ENCODE data around the gene AFMID.
"Not testable (repeated sequence)": the region's sequence is repeated elsewhere in the genome, so short reads cannot be mapped to it uniquely, and the experiment has no call there.

The AFMID gene, protein sequence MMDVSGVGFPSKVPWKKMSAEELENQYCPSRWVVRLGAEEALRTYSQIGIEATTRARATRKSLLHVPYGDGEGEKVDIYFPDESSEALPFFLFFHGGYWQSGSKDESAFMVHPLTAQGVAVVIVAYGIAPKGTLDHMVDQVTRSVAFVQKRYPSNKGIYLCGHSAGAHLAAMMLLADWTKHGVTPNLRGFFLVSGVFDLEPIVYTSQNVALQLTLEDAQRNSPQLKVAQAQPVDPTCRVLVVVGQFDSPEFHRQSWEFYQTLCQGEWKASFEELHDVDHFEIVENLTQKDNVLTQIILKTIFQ

DNA sequence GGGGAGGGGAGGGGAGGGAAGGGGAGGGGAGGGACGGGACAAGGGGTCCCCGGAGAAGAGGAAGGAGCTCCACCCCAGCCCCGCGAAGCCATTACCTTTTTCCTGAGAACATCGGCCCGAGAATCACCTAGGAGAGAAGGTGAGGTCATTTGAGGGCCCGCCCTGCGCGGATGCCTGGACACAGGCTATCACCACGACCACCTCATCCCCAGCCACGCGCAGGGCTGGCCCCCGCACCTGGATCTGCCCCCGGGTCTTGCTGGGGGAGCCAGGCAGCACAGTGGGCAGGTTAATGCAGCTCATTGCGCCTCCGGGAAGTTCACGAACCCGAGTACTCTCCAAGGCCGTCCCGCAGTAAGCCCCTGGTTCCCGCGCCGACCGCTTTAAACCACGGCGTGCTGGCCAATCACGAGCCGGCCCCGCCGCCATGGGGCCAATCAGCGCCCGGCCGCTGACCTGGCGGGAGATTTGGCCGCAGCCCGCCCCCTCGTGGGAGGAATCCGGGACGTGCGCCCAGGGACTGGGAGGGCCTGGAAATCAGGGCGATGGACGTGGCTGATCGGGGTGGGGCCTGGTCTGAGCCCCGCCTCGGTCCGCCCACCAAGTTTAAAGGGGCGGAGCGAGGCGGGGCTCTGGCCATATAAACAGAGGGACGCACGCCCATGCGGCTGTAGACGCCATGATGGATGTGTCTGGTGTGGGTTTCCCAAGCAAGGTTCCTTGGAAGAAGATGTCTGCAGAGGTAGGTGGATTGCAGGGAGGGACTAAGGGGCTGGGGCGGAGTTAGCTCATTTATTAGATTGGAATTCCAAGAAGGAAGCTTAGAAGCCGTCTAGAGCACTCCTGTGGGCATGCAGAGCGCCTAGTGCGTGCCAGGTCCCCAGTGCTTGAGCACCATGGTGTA, at the start of gene AFMID, which contains the start of gene TK1:
Gene AFMID, plus strand, starts transcription at position 671 of the 904 bp plus-strand sequence. Its CDS starts 9 bp downstream, at position 680.
Gene TK1, minus strand, starts transcription at position 361 of the 904 bp plus-strand sequence. Its CDS starts 58 bp downstream, at position 303.
- peak; percentile 90 to 98 for DNase-seq

DNA sequence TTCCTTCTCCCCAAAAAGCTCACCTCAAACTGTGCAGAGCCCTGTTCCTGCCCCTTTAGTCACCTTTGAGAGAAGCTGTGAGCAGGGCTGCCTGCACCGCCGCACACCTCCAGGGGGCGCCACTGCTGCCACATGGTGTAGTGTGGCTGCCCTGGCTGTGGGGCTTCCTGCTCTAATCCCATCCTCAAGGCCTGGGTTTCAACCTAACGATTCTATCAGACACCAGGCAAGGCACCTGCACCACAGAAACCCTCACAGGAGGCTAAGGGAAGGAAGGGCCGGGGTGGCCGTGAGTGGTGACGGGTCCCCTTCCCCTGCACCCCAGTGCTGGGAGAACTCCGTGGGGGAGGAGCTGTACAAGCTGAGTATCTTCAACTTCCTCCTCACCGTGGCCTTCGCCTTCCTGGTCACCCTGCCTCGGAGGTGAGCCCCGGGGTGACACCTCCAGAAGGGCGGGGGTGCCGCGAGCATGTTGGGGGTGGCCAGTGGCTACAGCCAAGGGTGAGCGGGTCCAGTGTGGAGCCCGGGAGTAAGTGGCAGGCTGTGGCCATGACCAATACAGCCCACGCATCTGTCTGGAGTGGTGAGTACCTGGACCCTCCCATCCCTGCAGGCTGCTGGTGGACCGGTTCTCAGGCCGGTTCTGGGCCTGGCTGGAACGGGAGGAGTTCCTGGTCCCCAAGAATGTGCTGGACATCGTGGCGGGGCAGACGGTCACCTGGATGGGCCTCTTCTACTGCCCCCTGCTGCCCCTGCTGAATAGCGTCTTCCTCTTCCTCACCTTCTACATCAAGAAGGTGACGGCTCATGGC, 49.6 kb upstream of the AFMID start:
- peak in 1 of 2 donors; percentile 72 for DNase-seq

DNA sequence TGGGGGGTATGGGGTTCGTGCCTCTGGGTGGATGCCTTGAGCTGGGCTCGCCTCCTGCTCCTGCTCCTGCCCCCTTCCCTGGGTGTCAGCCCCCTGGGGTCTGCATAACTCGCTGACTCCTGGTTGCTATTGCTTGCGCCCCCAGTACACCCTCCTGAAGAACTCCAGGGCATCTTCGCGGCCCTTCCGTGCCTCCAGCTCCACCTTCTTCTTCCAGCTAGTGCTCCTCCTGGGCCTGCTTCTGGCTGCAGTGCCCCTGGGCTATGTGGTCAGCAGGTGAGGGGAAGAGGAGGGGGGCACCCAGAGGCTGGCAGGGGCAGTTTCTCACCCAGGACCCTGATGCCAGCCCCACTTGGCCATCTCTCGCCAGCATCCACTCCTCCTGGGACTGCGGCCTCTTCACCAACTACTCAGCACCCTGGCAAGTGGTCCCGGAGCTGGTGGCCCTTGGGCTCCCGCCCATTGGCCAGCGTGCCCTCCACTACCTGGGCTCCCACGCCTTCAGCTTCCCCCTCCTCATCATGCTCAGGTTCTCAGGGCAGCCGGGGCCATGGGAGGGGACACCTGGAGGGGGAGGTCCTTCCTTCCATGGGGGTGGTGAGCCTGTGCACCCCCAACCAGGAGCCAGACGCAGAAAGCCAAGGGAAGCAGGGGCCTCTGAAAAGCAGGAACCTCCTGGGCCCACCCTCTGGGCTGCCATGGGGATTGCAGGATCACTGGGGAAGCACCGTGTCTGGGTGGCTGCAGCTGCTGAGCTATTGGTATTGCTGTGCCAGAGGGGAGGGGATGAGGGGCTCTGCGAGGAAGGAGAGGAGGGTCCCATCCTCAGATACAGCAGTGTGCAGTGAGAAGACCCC, 48.7 kb upstream of the AFMID start:
- DNase-seq, result no peak

DNA sequence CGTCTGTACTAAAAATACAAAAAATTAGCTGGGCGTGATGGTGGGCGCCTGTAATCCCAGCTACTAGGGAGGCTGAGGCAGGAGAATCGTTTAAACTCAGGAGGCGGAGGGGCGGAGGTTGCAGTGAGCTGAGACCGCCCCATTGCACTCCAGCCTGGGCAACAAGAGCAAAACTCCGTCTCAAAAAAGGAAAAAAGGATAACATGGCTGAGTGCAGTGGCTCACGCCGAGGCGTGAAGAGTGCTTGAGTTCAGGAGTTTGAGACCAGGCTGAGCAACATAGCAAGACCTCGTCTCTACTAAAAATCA, 47.3 kb upstream of the AFMID start:
- DNase-seq, result not testable (repeated sequence)

DNA sequence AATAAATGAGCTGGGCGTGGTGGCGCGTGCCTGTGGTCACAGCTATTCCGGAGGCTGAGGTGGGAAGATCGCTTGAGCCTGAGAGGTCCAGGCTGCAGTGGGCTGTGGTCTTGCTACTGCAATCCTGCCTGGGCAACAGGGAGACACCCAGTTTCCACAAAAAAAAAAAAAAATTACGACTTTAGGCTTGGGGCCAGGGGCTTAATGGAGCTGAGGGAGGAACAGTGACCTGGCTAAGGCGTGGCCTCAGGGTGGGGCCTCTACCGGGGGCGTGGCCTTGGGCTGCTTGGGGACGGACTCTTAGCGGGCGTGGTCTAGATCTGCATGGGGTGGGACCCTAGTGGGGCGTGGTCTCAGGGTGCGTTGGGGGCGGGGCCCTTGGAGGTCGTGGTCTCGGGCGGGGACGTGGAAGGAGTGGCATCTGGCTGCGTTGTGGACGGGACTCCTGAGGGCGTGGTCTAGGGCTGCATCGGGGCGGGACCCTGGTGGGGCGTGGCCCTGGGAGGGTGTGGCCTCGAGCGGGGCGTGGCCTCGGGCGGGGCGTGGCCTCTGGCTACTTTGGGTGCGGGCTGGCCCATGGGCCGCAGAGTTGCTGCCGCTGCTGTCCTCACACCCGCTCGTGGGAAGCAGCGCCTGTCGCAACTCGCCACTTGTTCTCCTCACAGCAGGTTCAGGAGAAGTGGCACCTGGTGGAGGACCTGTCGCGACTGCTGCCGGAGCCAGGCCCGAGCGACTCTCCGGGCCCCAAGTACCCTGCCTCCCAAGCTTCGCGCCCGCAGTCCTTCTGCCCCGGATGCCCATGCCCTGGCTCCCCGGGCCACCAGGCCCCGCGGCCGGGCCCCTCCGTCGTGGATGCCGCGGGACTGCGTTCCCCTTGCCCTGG, 46.8 kb upstream of the AFMID start:
- peak; percentile 91 to 97 for DNase-seq

DNA sequence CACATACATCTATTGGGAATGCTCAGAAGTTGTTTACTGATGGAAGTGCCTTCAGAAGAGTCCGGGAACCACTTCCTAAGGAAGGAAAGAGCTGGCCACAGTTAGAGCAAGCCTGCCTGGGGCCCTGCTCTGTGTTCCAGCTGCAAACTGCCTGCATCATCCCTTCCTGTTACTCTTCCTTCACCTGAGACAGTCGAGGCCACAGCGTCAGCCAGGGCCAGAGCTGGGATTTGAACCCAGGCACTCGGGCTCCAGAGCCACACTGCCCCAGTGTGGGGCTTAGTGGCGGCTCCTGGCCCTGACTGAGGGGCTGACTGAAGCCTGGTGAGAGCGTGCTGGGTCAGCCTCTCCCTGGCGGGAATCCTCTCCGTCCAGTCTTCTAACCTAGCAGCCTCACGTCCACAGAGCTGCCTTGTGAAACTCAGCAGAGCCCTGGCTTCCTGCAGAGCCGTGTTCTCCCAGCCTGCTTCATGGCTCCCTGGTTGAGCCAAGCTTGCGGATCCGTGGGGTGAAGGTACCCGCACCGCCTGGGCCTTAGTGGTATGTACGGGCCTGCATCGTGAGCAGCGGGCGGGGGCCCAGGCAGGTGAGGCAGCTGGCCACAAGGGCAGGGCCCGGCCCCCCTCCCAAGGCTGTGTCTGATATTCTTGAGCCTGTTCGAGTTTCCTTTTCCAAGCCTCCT, 45.6 kb upstream of the AFMID start:
- DNase-seq, result no peak

DNA sequence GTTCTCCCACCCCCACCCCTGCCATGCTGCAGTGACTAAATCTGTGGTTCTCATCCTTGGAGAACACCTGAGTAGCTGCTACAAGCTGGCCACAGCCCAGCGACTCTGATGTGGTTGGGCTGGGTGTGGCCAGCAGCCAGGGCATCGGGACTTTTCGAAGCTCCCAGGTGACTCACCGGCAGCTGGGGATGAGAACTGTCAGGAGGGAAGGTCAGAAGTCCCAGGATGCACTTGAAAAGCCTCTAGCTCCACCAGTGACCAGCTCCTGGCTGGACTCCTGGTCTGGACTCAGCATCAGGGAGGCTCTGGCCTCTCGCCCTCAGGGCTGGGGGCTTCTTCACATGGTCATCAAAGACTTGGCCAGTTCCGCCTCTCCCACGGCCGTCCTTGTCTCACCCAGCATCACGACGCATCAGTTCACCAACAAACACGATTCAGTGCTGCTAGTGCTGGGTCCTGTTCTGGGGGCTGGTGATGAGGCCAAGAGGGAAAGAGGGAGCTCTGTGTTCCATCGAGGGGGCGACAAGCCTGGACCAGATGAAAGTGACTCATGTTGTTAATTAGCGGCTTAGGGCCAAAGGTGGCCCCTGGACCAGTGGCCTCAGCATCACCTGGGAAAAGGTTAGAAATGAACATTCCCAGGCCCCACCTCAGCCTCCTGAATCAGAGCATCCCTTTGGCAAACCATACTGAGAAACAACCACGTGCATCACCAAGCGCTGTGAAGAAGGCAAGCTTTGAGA, 44.9 kb upstream of the AFMID start:
- DNase-seq, result no peak

DNA sequence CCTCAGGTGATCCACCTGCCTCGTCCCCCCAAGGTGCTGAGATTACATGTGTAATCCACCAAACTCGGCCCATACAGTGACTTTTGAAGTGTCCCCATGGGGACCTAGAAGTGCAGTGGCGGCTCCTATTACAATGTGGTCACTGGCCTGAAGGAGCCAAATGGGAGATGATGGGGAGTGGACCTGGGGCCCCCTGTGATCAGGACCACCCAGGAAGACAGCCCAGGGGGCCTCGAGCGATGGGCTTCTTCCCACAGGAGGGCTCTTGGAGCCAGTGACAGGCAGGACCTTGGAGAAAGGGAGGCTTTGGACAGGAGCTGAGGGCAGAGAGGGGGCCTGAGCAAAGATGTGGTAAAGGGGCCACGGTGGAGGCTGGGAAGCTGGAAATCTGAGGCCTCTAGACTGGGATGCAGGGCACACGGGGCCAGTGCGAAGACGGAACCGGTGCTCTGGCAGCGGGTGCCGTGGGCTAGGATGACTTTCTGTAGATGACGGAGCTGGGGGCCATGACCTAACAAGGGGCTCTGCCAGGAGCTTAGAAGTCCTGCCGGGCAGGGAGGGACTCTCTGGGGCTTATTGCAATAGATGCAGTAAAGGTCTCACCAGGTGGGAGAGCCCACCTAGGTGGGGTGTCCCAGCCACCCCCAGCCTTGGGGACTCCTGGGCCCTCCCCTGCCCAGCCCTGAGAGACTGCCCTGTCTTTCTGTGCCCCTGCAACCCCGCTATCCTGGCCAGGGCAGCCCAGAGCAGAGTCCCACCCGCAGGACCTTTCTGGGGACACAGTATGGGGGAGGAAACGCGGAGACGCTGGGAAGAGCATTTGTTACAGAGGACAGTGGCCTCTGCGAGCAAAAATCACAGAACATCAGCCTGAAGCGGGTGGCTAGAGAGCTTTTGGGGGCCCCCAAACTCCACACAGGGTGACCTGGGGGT, 43.7 kb upstream of the AFMID start:
- DNase-seq, result no peak

DNA sequence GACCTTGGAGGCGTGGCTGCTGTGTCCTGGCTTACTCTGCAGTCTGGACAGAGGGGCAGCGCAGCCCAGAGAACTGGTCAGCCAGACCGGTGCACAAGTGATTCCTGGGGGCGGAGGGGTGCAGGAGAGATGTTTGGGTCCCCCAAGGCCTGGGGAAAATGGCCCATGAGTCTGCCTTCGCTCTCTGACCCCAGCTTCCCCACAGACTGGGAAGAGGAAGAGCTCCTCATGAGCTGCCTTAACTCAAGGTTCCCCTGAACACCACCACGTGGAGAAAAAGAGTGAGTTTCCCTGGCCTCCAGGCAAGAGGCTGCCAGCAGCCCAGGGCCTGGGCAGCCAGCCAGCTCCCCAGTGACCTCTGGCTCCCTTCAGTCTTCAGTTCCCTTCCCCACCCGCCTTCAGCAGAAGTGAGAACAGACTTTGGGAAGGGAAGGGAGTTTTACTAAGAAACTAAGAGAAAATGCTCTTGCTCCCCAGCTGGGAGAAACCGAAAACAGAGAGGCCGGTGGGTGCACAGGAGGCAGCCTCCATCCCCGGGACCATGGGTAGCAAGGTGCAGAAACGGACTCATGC, 42.9 kb upstream of the AFMID start:
- DNase-seq, result no peak

DNA sequence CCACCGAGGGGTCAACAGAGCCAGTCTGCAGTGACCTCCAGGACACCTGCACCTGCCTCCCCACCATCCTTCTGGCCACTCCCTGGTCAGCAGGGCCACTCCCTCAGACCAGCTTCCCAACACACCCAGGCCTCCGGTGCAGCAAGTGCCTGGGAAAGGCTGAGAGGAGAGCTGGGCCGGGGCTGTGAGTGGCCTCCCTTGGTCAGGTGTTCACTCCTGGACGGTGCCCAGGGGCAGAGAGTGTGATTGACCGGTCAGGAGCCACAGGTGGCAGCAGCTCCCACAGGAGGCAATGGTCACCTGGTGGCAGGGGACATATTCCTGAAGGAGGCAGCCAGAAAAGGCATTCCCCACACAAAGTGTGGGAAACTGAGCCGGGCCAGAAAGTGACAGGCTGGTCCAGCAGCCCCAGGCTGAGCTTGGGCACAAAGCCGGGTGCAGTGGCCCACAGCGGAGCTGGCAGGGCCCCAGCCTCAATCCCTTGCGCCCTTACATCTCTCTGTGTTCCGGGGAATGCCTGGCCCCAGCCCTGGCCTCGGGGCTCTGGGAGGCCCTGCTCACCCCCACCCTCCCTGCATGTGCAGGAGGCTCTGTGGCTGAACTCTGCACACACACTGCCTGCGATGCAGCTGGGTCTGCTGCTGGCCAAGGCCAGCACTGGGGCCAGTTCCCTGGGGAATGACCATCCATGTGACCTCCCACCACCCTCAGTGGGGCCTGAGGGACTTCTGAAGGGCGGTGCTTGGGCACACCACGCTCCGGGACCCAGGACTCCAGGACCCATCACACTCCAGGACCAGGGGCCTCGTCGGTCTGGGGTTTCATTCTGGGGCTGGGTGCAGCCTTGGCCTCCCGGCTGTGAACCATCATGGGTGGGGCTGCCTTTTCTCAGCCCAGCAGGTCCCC, 42.2 kb upstream of the AFMID start:
- no peak for DNase-seq

DNA sequence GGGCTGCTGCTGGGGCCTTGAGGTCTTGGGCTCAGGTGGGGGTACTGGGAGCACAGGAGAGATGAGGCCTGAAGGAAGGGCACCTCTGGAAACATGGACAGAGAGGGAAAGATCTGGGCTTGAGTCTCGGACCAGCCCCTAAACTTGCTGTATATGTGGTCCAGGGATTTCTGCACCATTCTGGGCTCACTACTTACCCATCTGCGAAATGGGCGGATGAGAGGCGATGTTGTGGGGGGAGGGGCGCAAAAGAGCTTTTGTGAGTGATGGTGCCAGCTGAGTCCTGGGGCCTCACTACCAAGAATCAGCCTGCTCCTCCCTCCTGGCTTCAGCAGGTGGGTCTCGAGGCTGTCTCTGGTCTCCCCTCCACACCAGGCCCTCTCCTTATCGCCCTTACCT, 40.7 kb upstream of the AFMID start:
- DNase-seq, result no peak

DNA sequence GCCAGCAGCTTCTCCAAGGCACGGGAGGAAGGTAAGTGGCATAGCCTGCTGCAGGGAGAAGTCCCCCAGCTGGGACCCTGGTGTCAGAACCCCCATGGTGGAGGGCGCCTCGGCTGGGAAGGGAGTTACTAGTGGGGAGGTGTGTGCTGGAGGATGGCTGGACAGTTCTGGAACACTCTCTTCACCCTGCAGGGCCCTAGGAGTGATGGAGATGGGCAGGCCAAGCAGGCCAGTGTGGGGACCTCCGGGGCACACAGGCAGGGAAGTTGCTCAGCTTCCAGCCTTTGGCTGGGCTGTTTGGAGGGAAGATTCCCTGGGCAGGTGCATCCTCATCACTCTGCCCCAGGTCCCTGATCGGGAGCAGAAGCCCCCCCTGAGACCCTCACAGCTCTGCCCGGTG, 40.3 kb upstream of the AFMID start:
- DNase-seq, result no peak

DNA sequence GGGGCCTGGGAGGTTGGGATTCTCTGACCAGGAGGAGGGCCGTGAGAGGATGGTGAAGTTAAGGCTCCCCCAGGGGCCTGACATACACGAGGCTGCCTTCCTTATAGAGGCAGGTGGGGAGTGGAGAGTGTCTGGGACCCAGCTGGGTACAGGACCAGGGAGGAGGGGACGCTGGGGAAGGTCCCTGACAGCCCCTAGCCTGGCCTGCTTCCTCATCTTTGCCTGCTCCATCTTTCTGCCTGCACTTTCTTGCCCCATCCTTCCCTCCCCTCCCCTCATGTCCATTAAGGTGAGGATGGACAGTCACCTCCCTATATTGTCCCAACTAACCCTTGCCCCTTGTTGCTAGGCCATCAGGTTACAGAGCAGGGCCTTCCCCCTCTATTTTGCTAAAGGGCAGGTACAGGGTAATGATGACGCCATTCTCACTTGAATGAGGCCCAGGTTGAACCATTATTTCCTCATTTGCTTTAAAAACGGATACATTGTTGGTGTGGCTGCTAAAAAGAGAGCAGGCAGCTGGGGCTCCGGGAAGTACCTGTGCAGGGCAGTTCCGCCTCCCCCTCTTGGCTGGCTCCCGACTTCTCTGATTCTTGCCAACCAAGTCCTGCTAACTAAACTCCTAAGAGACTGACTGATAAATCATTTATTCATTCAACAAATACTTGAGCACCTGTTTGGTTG, 39.7 kb upstream of the AFMID start:
- DNase-seq, result no peak

DNA sequence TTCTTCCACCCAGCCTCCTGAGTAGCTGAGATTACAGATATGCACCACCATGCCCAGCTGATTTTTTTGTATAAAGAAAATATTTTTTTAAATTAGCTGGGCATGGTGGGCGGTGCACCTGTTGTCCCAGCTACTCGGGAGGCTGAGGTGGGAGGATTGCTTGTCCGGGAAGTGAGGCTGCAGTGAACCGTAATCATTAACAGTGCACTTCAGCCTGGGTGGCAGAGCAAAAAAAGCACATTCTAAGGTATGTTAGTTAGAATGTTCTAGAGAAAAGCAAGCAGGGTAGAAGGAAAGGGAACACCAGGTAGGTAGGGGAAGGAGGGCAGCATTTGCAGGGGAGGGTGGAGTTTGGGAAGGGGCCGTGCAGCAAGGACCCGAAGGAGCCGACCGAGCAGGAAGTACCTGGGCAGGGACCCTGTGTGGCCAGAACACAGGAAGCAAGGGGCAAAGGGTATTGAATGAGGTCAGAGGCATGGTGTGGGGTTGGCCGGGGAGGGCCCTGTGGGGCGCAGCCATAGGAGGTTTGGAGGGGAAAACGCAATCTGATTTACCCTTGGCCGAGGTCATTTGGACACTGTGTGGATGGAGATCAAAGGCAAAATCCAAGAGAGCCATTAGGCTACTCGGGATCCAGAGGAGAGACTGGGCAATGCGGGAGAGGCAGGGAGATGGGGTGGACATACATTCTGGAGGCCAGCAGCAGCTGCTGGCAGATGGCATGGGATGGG, 38.7 kb upstream of the AFMID start:
- DNase-seq, result no peak

DNA sequence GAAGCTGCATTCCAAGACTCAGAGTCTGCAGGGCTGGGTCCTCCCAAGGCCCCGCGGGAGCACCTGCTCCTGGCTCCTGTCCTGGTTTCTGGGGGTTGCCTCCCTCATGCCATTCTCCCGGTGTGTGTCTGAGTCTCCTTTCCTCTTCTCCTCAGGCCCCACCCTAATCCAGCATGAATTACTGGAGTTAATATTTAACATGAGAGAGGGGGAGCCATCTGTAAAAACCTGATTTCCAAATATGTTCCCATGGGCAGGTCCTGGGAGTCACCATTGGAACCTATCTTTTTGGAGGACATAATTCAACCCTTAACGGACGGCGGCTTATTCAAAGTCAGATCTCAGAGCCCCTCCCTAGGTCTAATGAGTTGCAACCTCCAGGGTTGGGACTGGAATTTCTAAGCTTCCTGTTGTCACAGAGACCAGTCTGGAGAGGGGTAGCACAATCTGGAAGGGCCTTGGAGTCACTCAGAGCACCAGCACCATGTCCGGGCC, 35.6 kb upstream of the AFMID start:
- no peak for DNase-seq

All from stimulated activated CD4-positive, alpha-beta T cell treated with anti-CD3 and anti-CD28 coated beads, Interleukin-2, amount 100 ng/mL, for 24 hours (primary cell).